A549 (cell line): ENCODE measurements around the gene MAPT. TPM values are rescaled to one million over a fixed set of nuclear protein-coding genes. Genes with fewer than 3 reads are reported as not detected.

Experiments
- ATAC-seq, 2 experiments: fragments of 200-7000 bp in 1 of 2; fragments of >200 bp in 1 of 2; cut with Nextera tagmentation in 1 of 2; cut with Tn5 transposase in 1 of 2; 3 replicates each; pipeline versions ENCODE4 v1.8.0 to v1.9.1; 2018 to 2020; ENCODE audit warnings: mild to moderate bottlenecking in 1 of 2, moderate library complexity in 1 of 2
- CTCF ChIA-PET: fragments of 300-600 bp; sonication (Branson Sonifier 250); formaldehyde crosslinking; extraction: SDS; loops from one replicate; lab custom pipeline; 2021; ENCODE audit warnings: antibody characterized with exemption, inconsistent platforms; lab: Yijun Ruan, JAX
- POLR2A ChIA-PET: fragments of 350-600 bp; formaldehyde crosslinking; extraction: SDS; loops from one replicate; lab custom pipeline; 2021; ENCODE audit warnings: antibody characterized with exemption, inconsistent platforms; lab: Yijun Ruan, JAX
- DNase-seq, 2 experiments: peaks; one replicate each; pipeline versions ENCODE4 v3.0.0 to v3.0.0-alpha.2; 2011 to 2016; ENCODE audit warnings: low read depth in 1 of 2, low spot score in 1 of 2
- FAIRE-seq: peaks from 2 replicates; lab custom pipeline; 2011; peaks lifted over from hg19 to GRCh38; lab: Jason Lieb, UNC
- H3K27ac ChIP-seq, 2 experiments: fragments of >200 bp; sonication (Bioruptor Twin); formaldehyde crosslinking; 3 replicates each; pipeline ENCODE4 v1.5.1; 2016 to 2017
- H3K4me1 ChIP-seq: fragments of >200 bp; sonication (Bioruptor Twin); formaldehyde crosslinking; 3 replicates; pipeline ENCODE4 v1.6.1; 2016
- H3K4me2 ChIP-seq: fragments of >200 bp; sonication (Bioruptor Twin); formaldehyde crosslinking; 3 replicates; pipeline ENCODE4 v1.6.1; 2016
- H3K4me3 ChIP-seq: fragments of >200 bp; sonication (Bioruptor Twin); formaldehyde crosslinking; 3 replicates; pipeline ENCODE4 v1.5.1; 2016
- H3K9me3 ChIP-seq: fragments of >200 bp; sonication (Bioruptor Twin); formaldehyde crosslinking; 3 replicates; pipeline ENCODE4 v1.6.1; 2016
- CBX8 ChIP-seq: fragments of 200-600 bp; sonication (generic); IDR thresholded peaks from 2 replicates; pipeline ENCODE4 v1.6.1; 2016
- CHD4 ChIP-seq: fragments of 200-600 bp; sonication (generic); IDR thresholded peaks from 2 replicates; pipeline ENCODE4 v1.6.1; 2016; ENCODE audit warnings: antibody characterized with exemption, mild to moderate bottlenecking, borderline replicate concordance
- EHF ChIP-seq: fragments of 250-450 bp; sonication (Bioruptor Pico); IDR thresholded peaks from 2 replicates; pipeline ENCODE4 v1.5.0; 2020; ENCODE audit warnings: mild to moderate bottlenecking
- EHMT2 ChIP-seq: fragments of 200-600 bp; sonication (generic); IDR thresholded peaks from 2 replicates; pipeline ENCODE4 v1.6.1; 2016; ENCODE audit warnings: antibody characterized with exemption, low read depth, mild to moderate bottlenecking, moderate library complexity
- EP300 ChIP-seq, 2 experiments: fragments of >200 bp; sonication (Bioruptor Twin); formaldehyde crosslinking; IDR thresholded peaks; 2 replicates in 1 of 2; 3 replicates in 1 of 2; pipeline ENCODE4 v1.6.1; 2016 to 2017
- FOXS1 ChIP-seq: fragments of 250-450 bp; sonication (Bioruptor Pico); IDR thresholded peaks from 2 replicates; pipeline ENCODE4 v1.5.0; 2020; ENCODE audit warnings: mild to moderate bottlenecking, moderate library complexity
- HEYL ChIP-seq: fragments of 250-450 bp; sonication (Bioruptor Pico); IDR thresholded peaks from 2 replicates; pipeline ENCODE4 v1.8.0; 2021; ENCODE audit warnings: mild to moderate bottlenecking, moderate library complexity
- HOXB13 ChIP-seq: fragments of 250-450 bp; sonication (Bioruptor Pico); IDR thresholded peaks from 2 replicates; pipeline ENCODE4 v1.5.0; 2020; ENCODE audit warnings: low read depth, mild to moderate bottlenecking, moderate library complexity
- HOXB5 ChIP-seq: fragments of 250-450 bp; sonication (Bioruptor Pico); IDR thresholded peaks from 2 replicates; pipeline ENCODE4 v1.5.0; 2020; ENCODE audit warnings: mild to moderate bottlenecking, moderate library complexity
- KDM1A ChIP-seq: fragments of 200-600 bp; sonication (generic); IDR thresholded peaks from 2 replicates; pipeline ENCODE4 v1.6.1; 2016; ENCODE audit warnings: low read depth, mild to moderate bottlenecking
- KDM5A ChIP-seq: fragments of 200-600 bp; sonication (generic); IDR thresholded peaks from 2 replicates; pipeline ENCODE4 v1.6.1; 2016; ENCODE audit warnings: antibody characterized with exemption, mild to moderate bottlenecking
- MAFK ChIP-seq: fragments of 450-650 bp; IDR thresholded peaks from 2 replicates; pipeline ENCODE4 v1.6.1; 2014; ENCODE audit not compliant: partially characterized antibody
- NR3C1 ChIP-seq: fragments of >200 bp; sonication (Bioruptor Twin); formaldehyde crosslinking; IDR thresholded peaks from 3 replicates; pipeline ENCODE4 v1.6.1; 2017
- POLR2A ChIP-seq: IDR thresholded peaks from 2 replicates; pipeline ENCODE4 v1.6.1; 2012; ENCODE audit warnings: mild to moderate bottlenecking, low read length
- POLR2AphosphoS2 ChIP-seq: conservative IDR thresholded peaks from 2 replicates; pipeline ENCODE4 v1.6.1; 2012; ENCODE audit warnings: low read length, improper control_type of control experiment, inconsistent platforms
- RAD21 ChIP-seq, 2 experiments: fragments of >200 bp in 1 of 2; sonication (Bioruptor Twin) in 1 of 2; formaldehyde crosslinking in 1 of 2; IDR thresholded peaks in 1 of 2; conservative IDR thresholded peaks in 1 of 2; 2 replicates in 1 of 2; 3 replicates in 1 of 2; pipeline ENCODE4 v1.6.1; 2012 to 2018; ENCODE audit warnings: inconsistent platforms in 1 of 2
- RCOR1 ChIP-seq: fragments of 150-350 bp; IDR thresholded peaks from 2 replicates; pipeline ENCODE4 v1.6.1; 2014; ENCODE audit warnings: antibody characterized with exemption, low read length, low read depth
- SREBF2 ChIP-seq: fragments of 450-650 bp; IDR thresholded peaks from 2 replicates; pipeline ENCODE4 v1.6.1; 2014; ENCODE audit warnings: mild to moderate bottlenecking, moderate library complexity
- TFCP2L1 ChIP-seq: fragments of 250-450 bp; sonication (Bioruptor Pico); IDR thresholded peaks from 2 replicates; pipeline ENCODE4 v1.5.0; 2021; ENCODE audit warnings: mild to moderate bottlenecking
- ZC3H11A ChIP-seq: fragments of 450-650 bp; IDR thresholded peaks from 2 replicates; pipeline ENCODE4 v1.6.1; 2014; ENCODE audit warnings: antibody characterized with exemption, mild to moderate bottlenecking
- ZNF302 ChIP-seq: fragments of 250-450 bp; sonication (Bioruptor Pico); IDR thresholded peaks from 2 replicates; pipeline ENCODE4 v1.9.0; 2021; ENCODE audit warnings: inconsistent platforms, mild to moderate bottlenecking, moderate library complexity
- WGBS: methylation state at CpG from one replicate; pipeline ENCODE4 v1.1.6; 2017; ENCODE audit errors: missing lambda C conversion rate; 5-methylcytosine and 5-hydroxymethylcytosine counted together
- polyA plus RNA-seq, 4 experiments: library from polyadenylated mRNA; depleted of rRNA in 3 of 4; stranded (reverse); fragments of >200 nt; fragmentation: RNase III in 1 of 4; extraction: RNeasy Plus Mini Kit Qiagen cat#74134 plus additional on column Dnase treatment in 1 of 4; gene quantifications; 2 replicates in 3 of 4; 3 replicates in 1 of 4; pipeline ENCODE4 v1.2.3, GENCODE V29; 2011 to 2017
- TF ChIP-seq, protein P1 (sequence below): fragments of 150-350 bp; IDR thresholded peaks from 2 replicates; pipeline ENCODE4 v1.6.1; 2014; ENCODE audit warnings: low read depth, mild to moderate bottlenecking, low read length
- TF ChIP-seq, protein P2 (sequence below): fragments of 200-600 bp; sonication (generic); IDR thresholded peaks from 2 replicates; pipeline ENCODE4 v1.6.1; 2016; ENCODE audit warnings: antibody characterized with exemption, mild to moderate bottlenecking, moderate library complexity
- TF ChIP-seq, protein P3 (sequence below): fragments of 250-450 bp; sonication (Bioruptor Pico); IDR thresholded peaks from 2 replicates; pipeline ENCODE4 v1.5.0; 2020; ENCODE audit warnings: low read depth, mild to moderate bottlenecking, moderate library complexity
- TF ChIP-seq, protein P4 (sequence below): fragments of >200 bp; sonication (Bioruptor Twin); formaldehyde crosslinking; IDR thresholded peaks from 3 replicates; pipeline ENCODE4 v1.6.1; 2016
- TF ChIP-seq, protein P5 (sequence below): fragments of 450-650 bp; IDR thresholded peaks from 2 replicates; pipeline ENCODE4 v1.6.1; 2014; ENCODE audit warnings: antibody characterized with exemption
- TF ChIP-seq, protein P6 (sequence below): fragments of >200 bp; sonication (Bioruptor Twin); formaldehyde crosslinking; IDR thresholded peaks from 3 replicates; pipeline ENCODE4 v1.5.1; 2016
- TF ChIP-seq, protein P7 (sequence below): IDR thresholded peaks from 2 replicates; pipeline ENCODE4 v1.6.1; 2012

The MAPT gene
- polyA plus RNA-seq, 2 of the 4 experiments (the other 2 are of a cell fraction) = 1.2 to 1.6 TPM

DNA sequence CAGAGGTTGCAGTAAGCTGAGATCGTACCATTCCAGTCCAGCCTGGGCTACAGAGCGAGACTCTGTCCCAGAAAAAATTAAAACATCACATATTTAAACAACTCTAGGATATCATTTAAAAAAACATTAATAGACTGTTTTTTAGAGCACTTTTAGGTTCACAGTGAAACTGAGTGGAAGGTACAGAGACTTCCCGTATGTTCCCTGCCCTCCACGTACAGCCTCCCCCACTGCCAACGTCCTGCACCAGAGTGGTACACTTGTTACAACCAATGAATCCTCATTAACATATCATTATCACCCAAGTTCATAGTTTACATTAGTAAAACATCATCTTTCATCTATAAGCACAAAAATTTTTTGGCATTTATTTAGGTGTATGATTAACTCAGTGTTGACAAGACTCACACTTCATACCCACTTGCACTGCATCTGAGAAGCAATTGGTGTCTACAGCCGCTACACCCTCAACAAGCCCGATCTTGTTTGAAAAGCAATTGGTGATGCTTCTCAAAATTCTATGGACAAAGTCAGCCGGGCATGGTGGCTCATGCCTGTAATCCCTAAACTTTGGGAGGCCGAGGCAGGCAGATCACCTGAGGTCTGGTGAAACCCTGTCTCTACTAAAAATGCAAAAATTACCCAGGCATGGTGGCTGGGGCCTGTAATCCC is 64.8 kb downstream of the MAPT start:
- Histone ChIP-seq H3K9me3 (no peaks in the 10 kb centered on the region), H3K4me2 (no peak overlapping the region), H3K27ac (no peak overlapping the region), H3K4me1 (no peaks in the 10 kb centered on the region), H3K4me3 (no peak overlapping the region)
- TF ChIP-seq, protein P1, sequence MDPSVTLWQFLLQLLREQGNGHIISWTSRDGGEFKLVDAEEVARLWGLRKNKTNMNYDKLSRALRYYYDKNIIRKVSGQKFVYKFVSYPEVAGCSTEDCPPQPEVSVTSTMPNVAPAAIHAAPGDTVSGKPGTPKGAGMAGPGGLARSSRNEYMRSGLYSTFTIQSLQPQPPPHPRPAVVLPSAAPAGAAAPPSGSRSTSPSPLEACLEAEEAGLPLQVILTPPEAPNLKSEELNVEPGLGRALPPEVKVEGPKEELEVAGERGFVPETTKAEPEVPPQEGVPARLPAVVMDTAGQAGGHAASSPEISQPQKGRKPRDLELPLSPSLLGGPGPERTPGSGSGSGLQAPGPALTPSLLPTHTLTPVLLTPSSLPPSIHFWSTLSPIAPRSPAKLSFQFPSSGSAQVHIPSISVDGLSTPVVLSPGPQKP = no peak
- no peak for TF ChIP-seq ZNF302
- TF ChIP-seq HOXB13 = no peak
- TF ChIP-seq, protein P2, sequence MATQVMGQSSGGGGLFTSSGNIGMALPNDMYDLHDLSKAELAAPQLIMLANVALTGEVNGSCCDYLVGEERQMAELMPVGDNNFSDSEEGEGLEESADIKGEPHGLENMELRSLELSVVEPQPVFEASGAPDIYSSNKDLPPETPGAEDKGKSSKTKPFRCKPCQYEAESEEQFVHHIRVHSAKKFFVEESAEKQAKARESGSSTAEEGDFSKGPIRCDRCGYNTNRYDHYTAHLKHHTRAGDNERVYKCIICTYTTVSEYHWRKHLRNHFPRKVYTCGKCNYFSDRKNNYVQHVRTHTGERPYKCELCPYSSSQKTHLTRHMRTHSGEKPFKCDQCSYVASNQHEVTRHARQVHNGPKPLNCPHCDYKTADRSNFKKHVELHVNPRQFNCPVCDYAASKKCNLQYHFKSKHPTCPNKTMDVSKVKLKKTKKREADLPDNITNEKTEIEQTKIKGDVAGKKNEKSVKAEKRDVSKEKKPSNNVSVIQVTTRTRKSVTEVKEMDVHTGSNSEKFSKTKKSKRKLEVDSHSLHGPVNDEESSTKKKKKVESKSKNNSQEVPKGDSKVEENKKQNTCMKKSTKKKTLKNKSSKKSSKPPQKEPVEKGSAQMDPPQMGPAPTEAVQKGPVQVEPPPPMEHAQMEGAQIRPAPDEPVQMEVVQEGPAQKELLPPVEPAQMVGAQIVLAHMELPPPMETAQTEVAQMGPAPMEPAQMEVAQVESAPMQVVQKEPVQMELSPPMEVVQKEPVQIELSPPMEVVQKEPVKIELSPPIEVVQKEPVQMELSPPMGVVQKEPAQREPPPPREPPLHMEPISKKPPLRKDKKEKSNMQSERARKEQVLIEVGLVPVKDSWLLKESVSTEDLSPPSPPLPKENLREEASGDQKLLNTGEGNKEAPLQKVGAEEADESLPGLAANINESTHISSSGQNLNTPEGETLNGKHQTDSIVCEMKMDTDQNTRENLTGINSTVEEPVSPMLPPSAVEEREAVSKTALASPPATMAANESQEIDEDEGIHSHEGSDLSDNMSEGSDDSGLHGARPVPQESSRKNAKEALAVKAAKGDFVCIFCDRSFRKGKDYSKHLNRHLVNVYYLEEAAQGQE = no peak
- no peak for TF ChIP-seq EHF (CRISPR knock-in tag)
- no peak for TF ChIP-seq SREBF2
- TF ChIP-seq NR3C1 = no peak
- TF ChIP-seq HOXB5 = no peak
- TF ChIP-seq MAFK = no peak
- no peak for TF ChIP-seq ZC3H11A
- TF ChIP-seq FOXS1 = no peak
- TF ChIP-seq, protein P3, sequence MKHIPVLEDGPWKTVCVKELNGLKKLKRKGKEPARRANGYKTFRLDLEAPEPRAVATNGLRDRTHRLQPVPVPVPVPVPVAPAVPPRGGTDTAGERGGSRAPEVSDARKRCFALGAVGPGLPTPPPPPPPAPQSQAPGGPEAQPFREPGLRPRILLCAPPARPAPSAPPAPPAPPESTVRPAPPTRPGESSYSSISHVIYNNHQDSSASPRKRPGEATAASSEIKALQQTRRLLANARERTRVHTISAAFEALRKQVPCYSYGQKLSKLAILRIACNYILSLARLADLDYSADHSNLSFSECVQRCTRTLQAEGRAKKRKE (CRISPR knock-in tag) = no peak
- no peak for TF ChIP-seq POLR2AphosphoS2
- TF ChIP-seq, protein P4, sequence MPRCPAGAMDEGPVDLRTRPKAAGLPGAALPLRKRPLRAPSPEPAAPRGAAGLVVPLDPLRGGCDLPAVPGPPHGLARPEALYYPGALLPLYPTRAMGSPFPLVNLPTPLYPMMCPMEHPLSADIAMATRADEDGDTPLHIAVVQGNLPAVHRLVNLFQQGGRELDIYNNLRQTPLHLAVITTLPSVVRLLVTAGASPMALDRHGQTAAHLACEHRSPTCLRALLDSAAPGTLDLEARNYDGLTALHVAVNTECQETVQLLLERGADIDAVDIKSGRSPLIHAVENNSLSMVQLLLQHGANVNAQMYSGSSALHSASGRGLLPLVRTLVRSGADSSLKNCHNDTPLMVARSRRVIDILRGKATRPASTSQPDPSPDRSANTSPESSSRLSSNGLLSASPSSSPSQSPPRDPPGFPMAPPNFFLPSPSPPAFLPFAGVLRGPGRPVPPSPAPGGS = no peak
- no peak for TF ChIP-seq HEYL (CRISPR knock-in tag)
- TF ChIP-seq KDM5A = no peak
- TF ChIP-seq, protein P5, sequence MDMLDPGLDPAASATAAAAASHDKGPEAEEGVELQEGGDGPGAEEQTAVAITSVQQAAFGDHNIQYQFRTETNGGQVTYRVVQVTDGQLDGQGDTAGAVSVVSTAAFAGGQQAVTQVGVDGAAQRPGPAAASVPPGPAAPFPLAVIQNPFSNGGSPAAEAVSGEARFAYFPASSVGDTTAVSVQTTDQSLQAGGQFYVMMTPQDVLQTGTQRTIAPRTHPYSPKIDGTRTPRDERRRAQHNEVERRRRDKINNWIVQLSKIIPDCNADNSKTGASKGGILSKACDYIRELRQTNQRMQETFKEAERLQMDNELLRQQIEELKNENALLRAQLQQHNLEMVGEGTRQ = no peak
- TF ChIP-seq POLR2A = no peak
- no peak for TF ChIP-seq EHMT2
- TF ChIP-seq EP300 (IDR thresholded peaks at IDR 0.05) = no peak
- DNase-seq (no peak), FAIRE-seq (no peak), ATAC-seq (no peak)
- POLR2A ChIA-PET = no interaction called here
- CTCF ChIA-PET = interaction anchor here (1.1 to 2.1 kb wide), 3 partner anchors 10 to 319 kb away, joined by 3 to 10 read pairs (median 3); no protein-coding TSS in a partner anchor
- 79% methylated on average over 9 of the region's 9 CpGs for WGBS

DNA sequence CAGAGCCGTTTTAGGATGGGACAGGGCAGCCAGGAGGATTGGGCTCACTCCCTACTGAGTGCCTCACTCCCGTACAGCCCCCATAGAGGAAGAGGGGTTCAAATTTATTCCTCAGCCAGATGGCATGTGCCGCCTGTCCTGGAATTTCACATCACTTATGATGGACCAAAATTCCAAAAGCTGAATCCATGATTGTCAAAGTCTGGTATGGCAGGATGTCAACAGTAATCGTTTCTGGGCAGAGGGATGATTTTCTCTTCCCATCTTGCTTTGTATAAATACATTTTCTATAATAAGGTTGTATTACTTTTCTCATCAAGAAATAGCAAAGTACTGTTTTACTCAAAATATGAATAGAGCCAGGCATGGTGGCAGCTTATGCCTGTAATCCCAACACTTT is 66.0 kb downstream of the MAPT start:
- ATAC-seq = no peak
- FAIRE-seq = no peak
- no peak overlapping the region for H3K4me2 ChIP-seq
- no peak for DNase-seq
- no peaks in the 10 kb centered on the region for H3K4me1 ChIP-seq
- 59% methylated on average over 4 of the region's 4 CpGs for WGBS
- no peaks in the 10 kb centered on the region for H3K9me3 ChIP-seq
- no peak overlapping the region for H3K27ac ChIP-seq
- ChIA-PET CTCF (interaction anchor here (1.1 to 1.7 kb wide), 2 partner anchors 11 to 15 kb away, joined by 3 to 24 read pairs; no protein-coding TSS in a partner anchor), POLR2A (no interaction called here)
- no peak overlapping the region for H3K4me3 ChIP-seq
- no peak for TF ChIP-seq EHMT2
- TF ChIP-seq, protein P6, sequence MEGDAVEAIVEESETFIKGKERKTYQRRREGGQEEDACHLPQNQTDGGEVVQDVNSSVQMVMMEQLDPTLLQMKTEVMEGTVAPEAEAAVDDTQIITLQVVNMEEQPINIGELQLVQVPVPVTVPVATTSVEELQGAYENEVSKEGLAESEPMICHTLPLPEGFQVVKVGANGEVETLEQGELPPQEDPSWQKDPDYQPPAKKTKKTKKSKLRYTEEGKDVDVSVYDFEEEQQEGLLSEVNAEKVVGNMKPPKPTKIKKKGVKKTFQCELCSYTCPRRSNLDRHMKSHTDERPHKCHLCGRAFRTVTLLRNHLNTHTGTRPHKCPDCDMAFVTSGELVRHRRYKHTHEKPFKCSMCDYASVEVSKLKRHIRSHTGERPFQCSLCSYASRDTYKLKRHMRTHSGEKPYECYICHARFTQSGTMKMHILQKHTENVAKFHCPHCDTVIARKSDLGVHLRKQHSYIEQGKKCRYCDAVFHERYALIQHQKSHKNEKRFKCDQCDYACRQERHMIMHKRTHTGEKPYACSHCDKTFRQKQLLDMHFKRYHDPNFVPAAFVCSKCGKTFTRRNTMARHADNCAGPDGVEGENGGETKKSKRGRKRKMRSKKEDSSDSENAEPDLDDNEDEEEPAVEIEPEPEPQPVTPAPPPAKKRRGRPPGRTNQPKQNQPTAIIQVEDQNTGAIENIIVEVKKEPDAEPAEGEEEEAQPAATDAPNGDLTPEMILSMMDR = no peak
- TF ChIP-seq KDM1A = no peak
- no peak for TF ChIP-seq RAD21 (conservative IDR thresholded peaks at IDR 0.05 in 1 of 2, IDR thresholded peaks at IDR 0.05 in 1 of 2)
- TF ChIP-seq RCOR1 = no peak
- TF ChIP-seq, protein P4 = no peak
- no peak for TF ChIP-seq TFCP2L1 (CRISPR knock-in tag)
- TF ChIP-seq CHD4 = no peak
- no peak for TF ChIP-seq CBX8
- TF ChIP-seq, protein P7, sequence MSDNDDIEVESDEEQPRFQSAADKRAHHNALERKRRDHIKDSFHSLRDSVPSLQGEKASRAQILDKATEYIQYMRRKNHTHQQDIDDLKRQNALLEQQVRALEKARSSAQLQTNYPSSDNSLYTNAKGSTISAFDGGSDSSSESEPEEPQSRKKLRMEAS = no peak
